Measurements from ENCODE around the gene PERCC1.
"Not testable (repeated sequence)": the region's sequence is repeated elsewhere in the genome, so short reads cannot be mapped to it uniquely, and the experiment has no call there.

PERCC1 gene

GRCh38 chr16:1470481-1471251 is 39.8 kb downstream of the PERCC1 start:
- DNase-seq, result peak; percentile 5

- DNase-seq, result no peak
These were observed 40.8 kb downstream of the PERCC1 start for GRCh38 chr16:1471569-1472194.

- DNase-seq, result no peak
These were observed 42.1 kb downstream of the PERCC1 start for GRCh38 chr16:1472974-1473373.

- no peak for DNase-seq
These were observed 43.4 kb downstream of the PERCC1 start for GRCh38 chr16:1474082-1474795.

GRCh38 chr16:1474796-1475551 is 44.1 kb downstream of the PERCC1 start, which contains the start of gene CLCN7:
Gene CLCN7 (minus strand): TSS chr16:1475028. CDS start chr16:1474974, 54 bp downstream.
- DNase-seq, result peak; percentile 81

GRCh38 chr16:1475552-1476114 is 44.8 kb downstream of the PERCC1 start:
- no peak for DNase-seq

GRCh38 chr16:1477033-1477432 is 46.2 kb downstream of the PERCC1 start:
- DNase-seq, result no peak

GRCh38 chr16:1478937-1479336 is 48.1 kb downstream of the PERCC1 start:
- not testable (repeated sequence) for DNase-seq

- DNase-seq, result no peak
These were observed 51.3 kb downstream of the PERCC1 start for GRCh38 chr16:1481906-1482835.
